KOPT-K1 (cell line): ENCODE results near the gene RPRML.

Experiments
- H3K27ac ChIP-seq: fragments of 200-600 bp; sonication (generic); 2 replicates; pipeline ENCODE4 v1.5.1; 2016; ENCODE audit warnings: antibody characterized with exemption, mild to moderate bottlenecking, low read depth, low read length; ENCODE audit not compliant: poor library complexity, severe bottlenecking
- H3K36me3 ChIP-seq: fragments of 200-600 bp; sonication (generic); 2 replicates; pipeline ENCODE4 v1.5.1; 2017; ENCODE audit warnings: antibody characterized with exemption, mild to moderate bottlenecking, low read length, moderate library complexity; ENCODE audit not compliant: insufficient read depth
- H3K9me3 ChIP-seq: fragments of 200-600 bp; sonication (generic); 2 replicates; pipeline ENCODE4 v1.5.1; 2017; ENCODE audit warnings: antibody characterized with exemption, low read length, mild to moderate bottlenecking; ENCODE audit not compliant: insufficient read depth, poor library complexity, severe bottlenecking

RPRML gene

GRCh38 chr17:46942441-46943217 lies 36.4 kb downstream of the RPRML start:
- Histone ChIP-seq H3K9me3 (no peaks in the 10 kb centered on the region), H3K36me3 (peaks cover 46% of the 10 kb centered on the region), H3K27ac (no peak overlapping the region)

- Histone ChIP-seq H3K36me3 (peaks cover 63% of the 10 kb centered on the region), H3K27ac (no peak overlapping the region), H3K9me3 (no peaks in the 10 kb centered on the region)
Observed at GRCh38 chr17:46940692-46941404, 38.2 kb downstream of the RPRML start.

DNA sequence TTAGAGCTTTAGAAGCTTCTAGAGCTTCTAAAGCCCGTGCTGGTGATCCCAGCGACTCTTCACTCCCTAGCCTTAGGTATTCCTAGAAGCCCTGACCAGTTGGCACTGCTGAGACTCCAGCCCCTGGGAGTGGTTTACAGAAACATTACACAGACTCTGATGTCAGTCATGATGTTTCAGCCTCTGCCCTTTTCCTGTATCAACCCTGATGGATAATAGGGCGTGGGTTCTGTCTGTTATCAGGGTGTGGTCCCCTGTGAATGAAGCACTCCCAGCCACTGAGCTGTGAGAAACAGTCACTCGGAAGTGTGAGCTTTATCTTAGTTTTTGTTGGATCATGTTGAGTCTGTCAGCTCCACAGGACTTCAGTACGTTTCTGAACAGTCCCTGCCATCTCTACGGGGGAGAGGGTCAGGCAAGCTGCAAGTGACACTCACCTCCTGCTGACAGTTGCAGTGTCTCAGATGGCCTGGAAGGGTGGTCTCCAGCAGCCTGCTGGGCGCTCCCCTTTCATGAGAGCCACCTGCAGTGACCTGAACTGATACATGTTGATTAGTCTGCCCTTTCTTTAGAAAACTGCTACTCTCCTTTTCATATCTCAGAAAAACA lies 43.3 kb downstream of the RPRML start:
- H3K27ac ChIP-seq, result no peak overlapping the region
- H3K36me3 ChIP-seq, result peaks cover 99% of the 10 kb centered on the region
- H3K9me3 ChIP-seq, result no peaks in the 10 kb centered on the region

DNA sequence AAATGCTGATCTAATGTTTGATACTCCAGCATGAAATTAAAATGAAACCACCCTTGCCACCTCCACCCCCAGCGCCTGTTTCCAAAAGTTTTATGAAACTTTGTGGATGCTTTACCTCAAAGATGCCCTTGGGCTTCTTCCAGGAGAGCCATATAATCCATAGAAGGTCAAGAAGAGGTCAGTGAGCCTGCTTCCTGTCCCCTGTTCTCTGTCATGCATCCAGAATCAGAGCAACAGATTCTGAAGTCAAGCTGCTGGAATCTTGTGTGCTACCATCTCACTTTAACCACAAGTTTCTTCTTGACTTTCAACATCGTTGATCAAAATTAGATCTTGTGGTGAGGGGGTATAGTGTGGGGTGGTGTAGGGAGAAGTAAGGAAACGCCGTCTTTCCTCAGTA lies 47.5 kb downstream of the RPRML start:
- no peak overlapping the region for H3K27ac ChIP-seq
- no peaks in the 10 kb centered on the region for H3K9me3 ChIP-seq
- H3K36me3 ChIP-seq, result peaks cover 88% of the 10 kb centered on the region

- no peaks in the 10 kb centered on the region for H3K9me3 ChIP-seq
- H3K27ac ChIP-seq, result no peak overlapping the region
- peaks cover 72% of the 10 kb centered on the region for H3K36me3 ChIP-seq
Observed at GRCh38 chr17:46930051-46930450, 49.0 kb downstream of the RPRML start.

DNA sequence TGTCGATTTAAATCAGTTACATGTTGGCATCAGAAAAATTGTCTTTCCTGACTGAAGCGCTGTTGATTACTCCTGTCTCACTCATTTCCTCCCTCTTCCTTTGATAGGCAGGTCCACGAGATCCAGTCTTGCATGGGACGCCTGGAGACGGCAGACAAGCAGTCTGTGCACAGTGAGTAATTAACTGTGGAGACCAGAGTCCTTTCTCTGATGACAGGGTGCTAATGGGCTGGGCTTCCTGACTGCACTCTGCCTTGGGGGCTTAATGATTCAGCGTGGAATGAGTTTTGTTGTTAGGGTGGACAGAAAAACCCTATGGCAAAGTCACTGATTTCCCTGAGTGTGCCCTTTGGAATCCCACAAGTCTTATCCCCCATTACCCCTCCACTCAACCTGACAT lies 49.6 kb downstream of the RPRML start:
- H3K36me3 ChIP-seq, result peaks cover 66% of the 10 kb centered on the region
- no peak overlapping the region for H3K27ac ChIP-seq
- H3K9me3 ChIP-seq, result no peaks in the 10 kb centered on the region

DNA sequence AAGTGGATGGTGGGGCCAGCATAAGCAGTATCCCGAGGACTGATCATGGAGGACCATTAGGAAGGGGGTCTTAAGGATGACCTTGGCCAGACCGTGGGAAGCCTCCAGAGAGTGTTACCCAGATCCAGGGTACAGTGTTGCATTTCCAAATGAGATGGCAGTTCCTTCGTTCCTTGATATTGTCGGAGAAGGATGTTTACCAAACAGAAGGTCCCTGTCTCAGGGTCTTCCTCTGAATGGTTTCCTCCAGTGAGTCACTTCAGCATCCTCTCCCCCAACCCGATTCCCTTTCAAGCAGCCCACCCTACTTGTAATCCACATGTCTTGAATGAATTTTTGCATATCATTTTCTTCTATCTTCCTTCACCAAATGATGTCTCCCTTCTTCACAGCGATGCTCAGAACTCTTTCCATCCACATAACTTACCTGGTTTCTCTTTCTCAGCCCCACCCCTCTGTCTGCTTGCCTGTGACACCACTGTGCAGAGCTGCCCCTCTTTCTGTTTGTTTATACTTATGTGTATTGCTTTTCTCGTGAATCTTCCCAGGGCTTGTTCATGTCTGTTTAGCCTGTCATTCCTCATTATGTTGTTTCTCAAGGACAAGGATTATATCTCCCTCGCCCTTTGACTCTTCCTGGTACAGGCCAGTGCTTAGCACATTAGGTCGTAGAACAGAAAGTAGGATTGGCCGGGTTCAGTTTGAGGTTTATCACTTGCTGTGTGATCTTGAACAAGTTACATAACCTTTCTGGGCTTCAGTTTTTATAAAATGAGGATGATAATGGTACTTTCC lies 50.4 kb downstream of the RPRML start:
- H3K27ac ChIP-seq, result no peak overlapping the region

More for the DNA sequence above, 50.4 kb downstream of the RPRML start:
- Histone ChIP-seq H3K36me3 (peaks cover 58% of the 10 kb centered on the region), H3K9me3 (no peaks in the 10 kb centered on the region)
